ENCODE measurements around the gene PNPLA7.

The PNPLA7 gene

GRCh38 chr9:137435980-137436760, 114.0 kb downstream of the PNPLA7 start (continued):
- TF ChIP-seq KLF10 (tag by site-specific recombination; IDR thresholded peaks at IDR 0.05) (peak; percentile 64), EGR2 (tag by site-specific recombination; IDR thresholded peaks at IDR 0.05; ENCODE audit: low read depth) (peak; percentile 72), OSR2 (tag by site-specific recombination; IDR thresholded peaks at IDR 0.05) (peak; percentile 25; the same call in 1 of the 2 replicates), ZFHX2 (tag by site-specific recombination; conservative IDR thresholded peaks at IDR 0.05) (peak; percentile 81), HIC1 (tag by site-specific recombination; IDR thresholded peaks at IDR 0.05) (peak; percentile 68), ZNF544 (tag by site-specific recombination; IDR thresholded peaks at IDR 0.05) (no peak), SCRT2 (tag by site-specific recombination; IDR thresholded peaks at IDR 0.05) (no peak)
- TF ChIP-seq, protein P1, sequence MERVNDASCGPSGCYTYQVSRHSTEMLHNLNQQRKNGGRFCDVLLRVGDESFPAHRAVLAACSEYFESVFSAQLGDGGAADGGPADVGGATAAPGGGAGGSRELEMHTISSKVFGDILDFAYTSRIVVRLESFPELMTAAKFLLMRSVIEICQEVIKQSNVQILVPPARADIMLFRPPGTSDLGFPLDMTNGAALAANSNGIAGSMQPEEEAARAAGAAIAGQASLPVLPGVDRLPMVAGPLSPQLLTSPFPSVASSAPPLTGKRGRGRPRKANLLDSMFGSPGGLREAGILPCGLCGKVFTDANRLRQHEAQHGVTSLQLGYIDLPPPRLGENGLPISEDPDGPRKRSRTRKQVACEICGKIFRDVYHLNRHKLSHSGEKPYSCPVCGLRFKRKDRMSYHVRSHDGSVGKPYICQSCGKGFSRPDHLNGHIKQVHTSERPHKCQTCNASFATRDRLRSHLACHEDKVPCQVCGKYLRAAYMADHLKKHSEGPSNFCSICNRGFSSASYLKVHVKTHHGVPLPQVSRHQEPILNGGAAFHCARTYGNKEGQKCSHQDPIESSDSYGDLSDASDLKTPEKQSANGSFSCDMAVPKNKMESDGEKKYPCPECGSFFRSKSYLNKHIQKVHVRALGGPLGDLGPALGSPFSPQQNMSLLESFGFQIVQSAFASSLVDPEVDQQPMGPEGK (tag by site-specific recombination; IDR thresholded peaks at IDR 0.05): peak; percentile 58

DNA sequence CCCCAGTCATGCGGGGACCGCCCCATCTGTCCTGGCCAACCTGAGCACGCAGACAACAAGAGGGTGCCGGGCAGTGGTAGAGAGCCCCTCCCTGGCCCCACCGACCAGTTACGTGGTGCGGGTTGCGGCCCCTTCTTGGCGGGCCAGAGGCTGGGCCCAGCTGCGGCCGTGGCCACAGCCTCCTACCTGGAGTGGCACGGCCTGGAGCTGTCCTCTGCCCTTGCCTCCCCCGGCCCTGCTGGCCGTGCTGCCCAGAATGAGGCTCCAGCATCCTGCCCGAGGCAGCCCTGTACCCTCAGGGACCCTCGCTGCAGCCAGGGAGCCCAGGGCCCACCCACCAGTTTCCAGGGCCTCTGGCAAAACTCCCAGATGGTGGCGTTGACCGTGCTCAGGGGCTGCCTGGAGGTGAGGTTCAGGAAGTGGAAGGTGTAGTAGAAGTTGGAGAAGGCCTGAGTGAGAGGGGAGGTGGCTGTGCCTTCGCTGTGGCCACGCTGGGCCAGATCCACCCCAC, 114.8 kb downstream of the PNPLA7 start:
- ChIA-PET CTCF (interaction anchor here (0.7 to 1.2 kb wide), 3 partner anchors 8 to 13 kb away, joined by 3 to 4 read pairs (median 3); partner anchors contain the start of genes EXD3 and NOXA1), POLR2A (interaction anchor here (0.7 to 1.2 kb wide), 2 partner anchors 23 to 38 kb away, joined by 3 read pairs; no protein-coding TSS in a partner anchor)
- H3K4me3 ChIP-seq (ENCODE audit: low read depth, low read length): no peak overlapping the region

More for the DNA sequence above, 114.8 kb downstream of the PNPLA7 start:
- no peak overlapping the region for H3K27ac ChIP-seq (ENCODE audit: extremely low read depth, low read depth, low read length)
- no peak for TF ChIP-seq ZNF518A (tag by site-specific recombination; conservative IDR thresholded peaks at IDR 0.05; ENCODE audit: low read depth)
- no peak for TF ChIP-seq ZNF660 (tag by site-specific recombination; IDR thresholded peaks at IDR 0.05)
- TF ChIP-seq, protein P2, sequence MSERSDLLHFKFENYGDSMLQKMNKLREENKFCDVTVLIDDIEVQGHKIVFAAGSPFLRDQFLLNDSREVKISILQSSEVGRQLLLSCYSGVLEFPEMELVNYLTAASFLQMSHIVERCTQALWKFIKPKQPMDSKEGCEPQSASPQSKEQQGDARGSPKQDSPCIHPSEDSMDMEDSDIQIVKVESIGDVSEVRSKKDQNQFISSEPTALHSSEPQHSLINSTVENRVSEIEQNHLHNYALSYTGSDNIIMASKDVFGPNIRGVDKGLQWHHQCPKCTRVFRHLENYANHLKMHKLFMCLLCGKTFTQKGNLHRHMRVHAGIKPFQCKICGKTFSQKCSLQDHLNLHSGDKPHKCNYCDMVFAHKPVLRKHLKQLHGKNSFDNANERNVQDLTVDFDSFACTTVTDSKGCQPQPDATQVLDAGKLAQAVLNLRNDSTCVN (tag by site-specific recombination; optimal IDR thresholded peaks at IDR 0.05): no peak
- TF ChIP-seq SP3 (tag by site-specific recombination; IDR thresholded peaks at IDR 0.05): no peak
- TF ChIP-seq ZBTB10 (tag by site-specific recombination; IDR thresholded peaks at IDR 0.05): no peak
- TF ChIP-seq ZNF654 (tag by site-specific recombination; IDR thresholded peaks at IDR 0.05; ENCODE audit: low read depth): no peak
- TF ChIP-seq, protein P3, sequence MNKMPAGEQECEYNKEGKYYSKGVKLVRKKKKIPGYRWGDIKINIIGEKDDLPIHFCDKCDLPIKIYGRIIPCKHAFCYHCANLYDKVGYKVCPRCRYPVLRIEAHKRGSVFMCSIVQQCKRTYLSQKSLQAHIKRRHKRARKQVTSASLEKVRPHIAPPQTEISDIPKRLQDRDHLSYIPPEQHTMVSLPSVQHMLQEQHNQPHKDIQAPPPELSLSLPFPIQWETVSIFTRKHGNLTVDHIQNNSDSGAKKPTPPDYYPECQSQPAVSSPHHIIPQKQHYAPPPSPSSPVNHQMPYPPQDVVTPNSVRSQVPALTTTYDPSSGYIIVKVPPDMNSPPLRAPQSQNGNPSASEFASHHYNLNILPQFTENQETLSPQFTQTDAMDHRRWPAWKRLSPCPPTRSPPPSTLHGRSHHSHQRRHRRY (tag by site-specific recombination; IDR thresholded peaks at IDR 0.05): no peak
- H3K4me1 ChIP-seq (ENCODE audit: control insufficient read depth, insufficient read depth, low read length): no peaks in the 10 kb centered on the region
- no peaks in the 10 kb centered on the region for H3K9me3 ChIP-seq (ENCODE audit: control insufficient read depth, insufficient read depth, low read depth, low read length)
- no peaks in the 10 kb centered on the region for H3K36me3 ChIP-seq (ENCODE audit: control insufficient read depth in 2 of 2, insufficient read depth in 1 of 2, low read length in 2 of 2)

All from HEK293 (cell line).